Measurements from ENCODE around the gene KLC1. TPM values are rescaled to one million over a fixed set of nuclear protein-coding genes. Genes with fewer than 3 reads are reported as not detected.
A peak's percentile ranks its signal among the peaks of the same experiment; 100 is the strongest.

KLC1 gene
- total and polyA plus RNA-seq, 2 of the 13 experiments (the other 11 are each of a cell fraction or from before 2014, with no cell fraction given) = 53.2 to 63.5 TPM

DNA sequence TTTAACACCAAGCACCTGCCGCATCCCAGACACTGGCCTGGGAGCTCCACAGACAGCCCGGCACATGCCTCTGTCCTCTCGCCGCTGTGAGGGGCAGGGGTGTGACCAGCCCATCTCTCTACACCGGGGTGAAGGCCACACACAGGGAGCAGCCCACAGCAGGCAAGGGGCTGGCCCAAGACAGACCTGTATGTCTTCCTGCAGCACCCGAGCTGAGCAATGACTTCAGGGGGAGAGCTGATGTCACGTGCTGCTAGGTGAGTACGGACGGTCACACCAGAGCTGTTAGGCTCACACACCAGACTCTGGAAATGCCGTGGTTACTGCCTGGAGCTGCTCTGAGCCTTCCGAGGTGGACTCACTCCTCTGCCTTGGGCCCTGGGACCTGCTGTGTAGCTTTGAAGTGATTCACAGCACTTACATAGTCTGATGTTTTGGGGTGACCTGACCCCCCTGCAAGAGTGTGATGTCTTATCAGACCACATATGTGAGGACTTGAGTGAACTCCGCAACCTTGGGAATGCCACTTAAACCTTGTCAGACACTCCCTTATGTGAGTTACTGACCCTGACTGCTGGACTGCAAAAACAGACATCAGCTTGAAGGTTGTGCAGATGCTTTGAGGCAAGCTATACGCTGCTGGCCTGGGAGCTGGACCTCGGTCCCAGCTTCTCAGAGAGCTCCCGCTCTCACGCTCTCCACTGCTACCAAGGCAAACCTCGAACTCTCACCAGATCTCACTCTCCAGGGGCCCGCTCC is 84.5 kb downstream of the KLC1 start:
- peak overlapping the region; percentile 84; the same call in 1 of the 2 replicates for H3K9ac ChIP-seq (ENCODE audit: insufficient read depth, low read depth, low read length)

DNA sequence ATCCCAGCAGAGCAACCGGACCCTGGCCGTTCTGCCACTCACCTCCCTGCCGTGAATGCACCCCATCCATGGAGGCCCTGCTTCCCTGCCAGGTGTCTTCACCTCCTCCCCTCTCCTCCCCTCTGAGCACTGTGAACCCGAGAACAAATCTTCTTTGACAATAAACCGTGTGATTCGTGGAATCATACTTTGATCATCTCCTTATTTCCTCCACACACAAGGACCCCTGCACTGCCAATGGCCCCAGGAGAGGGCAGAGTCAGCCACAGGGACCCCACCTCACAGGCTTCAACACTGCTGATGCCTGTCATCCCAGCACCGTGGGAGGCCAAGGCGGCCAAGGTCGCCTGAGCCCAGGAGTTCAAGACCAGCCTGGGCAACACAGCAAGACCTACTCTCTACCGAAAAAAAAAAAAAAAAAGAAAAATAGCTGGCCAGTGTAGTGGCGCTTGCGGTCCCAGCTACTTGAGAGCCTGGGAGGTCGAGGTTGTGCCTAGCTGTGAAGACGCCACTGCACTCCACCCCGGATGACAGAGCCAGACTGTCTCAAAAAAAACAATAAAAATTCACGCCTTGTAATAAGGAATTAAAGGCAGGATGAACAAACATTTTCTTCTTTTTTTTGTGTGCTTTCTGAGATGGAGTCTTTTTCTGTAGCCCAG is 85.2 kb downstream of the KLC1 start:
- 66% methylated on average over 16 of the region's 16 CpGs for WGBS (ENCODE audit: low lambda C conversion rate)
- H4K20me1 ChIP-seq (ENCODE audit: insufficient read depth, low read length) = no peaks in the 10 kb centered on the region; the same call in 1 of the 2 replicates
- peak overlapping the region; percentile 77 for H3K4me2 ChIP-seq (ENCODE audit: low read depth, low read length)
- peak overlapping the region; percentile 58 to 80 (median 64); a peak in 4 of 6 replicates for H3K4me3 ChIP-seq (replicated peaks in 1 of 3; ENCODE audit: insufficient read depth in 1 of 3, low read depth in 2 of 3, low read length in 3 of 3)
- POLR2A ChIA-PET = no interaction called here
- no peaks in the 10 kb centered on the region for H3K9me3 ChIP-seq (ENCODE audit: low read length)
- 0 out of 2 replicates have a peak, but pooled peaks have one; percentile 35 for TF ChIP-seq ZMYM2 (CRISPR knock-in tag; IDR thresholded peaks at IDR 0.05)
- 0 out of 2 replicates have a peak, but pooled peaks have one; percentile 29 for TF ChIP-seq ZNF776 (CRISPR knock-in tag; IDR thresholded peaks at IDR 0.05)
- 0 out of 2 replicates have a peak, but pooled peaks have one; percentile 22 for TF ChIP-seq ZNF605 (CRISPR knock-in tag; IDR thresholded peaks at IDR 0.05)
- no peak for TF ChIP-seq MED8 (CRISPR knock-in tag; IDR thresholded peaks at IDR 0.05; ENCODE audit: insufficient replicate concordance)
- no peak for TF ChIP-seq PITX1 (CRISPR knock-in tag; IDR thresholded peaks at IDR 0.05)
- peaks cover under 1 to 8% of the 10 kb centered on the region in 2 experiments; a peak in 1 of 5 replicates for H3K36me3 ChIP-seq (replicated peaks in 1 of 2; ENCODE audit: control insufficient read depth in 1 of 2, insufficient read depth in 2 of 2, low read length in 2 of 2)
- no peak for DNase-seq (ENCODE audit: low spot score)
- FAIRE-seq = no peak
- H3K27me3 ChIP-seq (ENCODE audit: control insufficient read depth in 1 of 2, insufficient read depth in 2 of 2, low read length in 2 of 2) = no peaks in the 10 kb centered on the region
- no peak overlapping the region for H2AFZ ChIP-seq (ENCODE audit: low read length)
- H3K4me1 ChIP-seq (ENCODE audit: insufficient read depth, low read length) = peaks cover 36% of the 10 kb centered on the region
- BruUV-seq (replicated peaks) = TSS peak; percentile 75
- peaks cover 36% of the 10 kb centered on the region for H3K79me2 ChIP-seq (ENCODE audit: insufficient read depth, low read length)
- CTCF ChIA-PET (ENCODE audit: low intra/inter-chr PET ratio, low total read pairs) = no interaction called here
- intact Hi-C loops (cut with micrococcal nuclease; ENCODE audit: unreplicated experiment) = no loop called here
- no peak for ATAC-seq
- peak overlapping the region; percentile 81 for H3K27ac ChIP-seq (ENCODE audit: extremely low read length, insufficient read depth, low read length)
- H3K9ac ChIP-seq (ENCODE audit: insufficient read depth, low read depth, low read length) = peak overlapping the region; percentile 84
- in situ Hi-C loops (cut with HindIII; ENCODE audit: extremely low pct_ligation_motif_present, low pct_unique_long_range_greater_than_20kb) = no loop called here

More for the DNA sequence above, 84.5 kb downstream of the KLC1 start:
- TF ChIP-seq NCOA1 (CRISPR knock-in tag; IDR thresholded peaks at IDR 0.05) (no peak), POLR2A (IDR thresholded peaks at IDR 0.05; ENCODE audit: insufficient read depth in 1 of 2, low read depth in 2 of 2, low read length in 2 of 2) (0 out of 4 replicates have a peak, but pooled peaks of 1 of the 2 experiments have one; percentile 14), ZBTB38 (CRISPR knock-in tag; IDR thresholded peaks at IDR 0.05) (peak; percentile 64; the same call in 1 of the 2 replicates)
- intact Hi-C loops (cut with micrococcal nuclease; ENCODE audit: unreplicated experiment) = no loop called here
- Histone ChIP-seq H3K79me2 (ENCODE audit: insufficient read depth, low read length) (peaks cover 30% of the 10 kb centered on the region), H2AFZ (ENCODE audit: low read length) (no peak overlapping the region), H4K20me1 (ENCODE audit: insufficient read depth, low read length) (no peaks in the 10 kb centered on the region; the same call in 1 of the 2 replicates), H3K27me3 (ENCODE audit: control insufficient read depth in 1 of 2, insufficient read depth in 2 of 2, low read length in 2 of 2) (no peaks in the 10 kb centered on the region; a peak in 1 of 5 replicates), H3K9me3 (ENCODE audit: low read length) (no peaks in the 10 kb centered on the region), H3K27ac (ENCODE audit: extremely low read length, insufficient read depth, low read length) (peak overlapping the region; percentile 34), H3K4me3 (replicated peaks in 1 of 3; ENCODE audit: insufficient read depth in 1 of 3, low read depth in 2 of 3, low read length in 3 of 3) (peak overlapping the region in 1 of 3 experiments; percentile 80; a peak in 1 of 6 replicates), H3K4me1 (ENCODE audit: insufficient read depth, low read length) (peaks cover 36% of the 10 kb centered on the region), H3K4me2 (ENCODE audit: low read depth, low read length) (peak overlapping the region; percentile 77), H3K36me3 (replicated peaks in 1 of 2; ENCODE audit: control insufficient read depth in 1 of 2, insufficient read depth in 2 of 2, low read length in 2 of 2) (peaks cover 1 to 12% of the 10 kb centered on the region in 2 experiments; a peak in 3 of 5 replicates)
- FAIRE-seq = no peak
- 78% methylated on average over 12 of the region's 18 CpGs for WGBS (ENCODE audit: low lambda C conversion rate)
- ATAC-seq = no peak
- DNase-seq (ENCODE audit: low spot score) = no peak
- ChIA-PET CTCF (ENCODE audit: low intra/inter-chr PET ratio, low total read pairs) (no interaction called here), POLR2A (no interaction called here)
- in situ Hi-C loops (cut with HindIII; ENCODE audit: extremely low pct_ligation_motif_present, low pct_unique_long_range_greater_than_20kb) = no loop called here
- no TSS peak for BruUV-seq (replicated peaks)

Measured in HepG2 (cell line).